Measurements from ENCODE around the gene MAPK10. TPM values are rescaled to one million over a fixed set of nuclear protein-coding genes. Genes with fewer than 3 reads are reported as not detected.

Gene MAPK10
- total RNA-seq, 1 experiment from 2014 or later = 13.7 TPM

GRCh38 chr4:85951099-85951498 is 408.8 kb downstream of the MAPK10 start:
- H3K4me3 ChIP-seq (ENCODE audit: insufficient read depth, low read depth, low read length) = no peak overlapping the region
- no peak for DNase-seq
- H3K36me3 ChIP-seq (replicated peaks; ENCODE audit: control insufficient read depth, insufficient read depth, low read length) = no peaks in the 10 kb centered on the region
- no peaks in the 10 kb centered on the region for H3K27me3 ChIP-seq (ENCODE audit: control insufficient read depth, insufficient read depth, low read length)

GRCh38 chr4:85946821-85947220 is 413.0 kb downstream of the MAPK10 start:
- Histone ChIP-seq H3K4me3 (ENCODE audit: insufficient read depth, low read depth, low read length) (no peak overlapping the region), H3K36me3 (replicated peaks; ENCODE audit: control insufficient read depth, insufficient read depth, low read length) (no peaks in the 10 kb centered on the region), H3K27me3 (ENCODE audit: control insufficient read depth, insufficient read depth, low read length) (no peaks in the 10 kb centered on the region)
- no peak for DNase-seq

- no peak for DNase-seq
- Histone ChIP-seq H3K4me3 (ENCODE audit: insufficient read depth, low read depth, low read length) (no peak overlapping the region), H3K27me3 (ENCODE audit: control insufficient read depth, insufficient read depth, low read length) (no peaks in the 10 kb centered on the region), H3K36me3 (replicated peaks; ENCODE audit: control insufficient read depth, insufficient read depth, low read length) (no peaks in the 10 kb centered on the region)
Measured at GRCh38 chr4:85942107-85942506, 417.7 kb downstream of the MAPK10 start.

- H3K27me3 ChIP-seq (ENCODE audit: control insufficient read depth, insufficient read depth, low read length) = no peaks in the 10 kb centered on the region
- H3K4me3 ChIP-seq (ENCODE audit: insufficient read depth, low read depth, low read length) = no peak overlapping the region
- no peaks in the 10 kb centered on the region for H3K36me3 ChIP-seq (replicated peaks; ENCODE audit: control insufficient read depth, insufficient read depth, low read length)
- no peak for DNase-seq
Measured at GRCh38 chr4:85940151-85940550, 419.7 kb downstream of the MAPK10 start.

Other genes with a start within 250 kb of the MAPK10 start
- gene PTPN13, start 234.3 kb upstream of the MAPK10 start, total RNA-seq (2014; rRNA removed; shearing (Covaris generic)) = 29.2 and 33.0 TPM in 2 replicates